ENCODE measurements around the gene ITPA. TPM values are rescaled to one million over a fixed set of nuclear protein-coding genes. Genes with fewer than 3 reads are reported as not detected.
A peak's percentile ranks its signal among the peaks of the same experiment; 100 is the strongest.

Gene ITPA
- total and polyA plus RNA-seq, 2 of the 13 experiments (the other 11 are each of a cell fraction or from before 2014, with no cell fraction given) = 60.1 to 103 TPM

- peak; percentile 52; the same call in 1 of the 3 replicates for TF ChIP-seq MXI1 (IDR thresholded peaks at IDR 0.05; ENCODE audit: borderline replicate concordance, low read depth, low read length)
- no peak for TF ChIP-seq ZNF256 (CRISPR knock-in tag; conservative IDR thresholded peaks at IDR 0.05)
- TF ChIP-seq ZNF569 (CRISPR knock-in tag; IDR thresholded peaks at IDR 0.05; ENCODE audit: borderline replicate concordance) = 0 out of 2 replicates have a peak, but pooled peaks have one; percentile 44
- no peak; the same call in 1 of the 2 replicates for TF ChIP-seq ZNF274 (CRISPR knock-in tag; IDR thresholded peaks at IDR 0.05)
- peak; percentile 94 for TF ChIP-seq ZNF792 (CRISPR knock-in tag; IDR thresholded peaks at IDR 0.05)
- no peak for TF ChIP-seq CENPX (CRISPR knock-in tag; IDR thresholded peaks at IDR 0.05)
- peak; percentile 88 for TF ChIP-seq GATAD2A (CRISPR knock-in tag; IDR thresholded peaks at IDR 0.05)
- no peak for TF ChIP-seq FOXC1 (CRISPR knock-in tag; IDR thresholded peaks at IDR 0.05; ENCODE audit: borderline replicate concordance)
- TF ChIP-seq E2F1 (CRISPR knock-in tag; IDR thresholded peaks at IDR 0.05) = no peak
- TF ChIP-seq GLI4 (CRISPR knock-in tag; IDR thresholded peaks at IDR 0.05; ENCODE audit: borderline replicate concordance) = peak; percentile 49; the same call in 1 of the 2 replicates
- no peak for TF ChIP-seq ATF4 (CRISPR knock-in tag; IDR thresholded peaks at IDR 0.05)
- TF ChIP-seq SMAD3 (CRISPR knock-in tag; IDR thresholded peaks at IDR 0.05) = no peak
- TF ChIP-seq KDM6A (CRISPR knock-in tag; IDR thresholded peaks at IDR 0.05; ENCODE audit: low read depth) = no peak
- TF ChIP-seq MED8 (CRISPR knock-in tag; IDR thresholded peaks at IDR 0.05; ENCODE audit: insufficient replicate concordance) = no peak
- peak; percentile 91 for TF ChIP-seq NRL (CRISPR knock-in tag; IDR thresholded peaks at IDR 0.05; ENCODE audit: borderline replicate concordance)
- no peak for TF ChIP-seq HNF4G (IDR thresholded peaks at IDR 0.05; ENCODE audit: borderline replicate concordance, low read depth, low read length)
- TF ChIP-seq HNF4G (CRISPR knock-in tag; IDR thresholded peaks at IDR 0.05; ENCODE audit: borderline replicate concordance, low read depth) = peak; percentile 42; the same call in 1 of the 2 replicates
- TF ChIP-seq THAP8 (CRISPR knock-in tag; IDR thresholded peaks at IDR 0.05; ENCODE audit: borderline replicate concordance) = 0 out of 2 replicates have a peak, but pooled peaks have one; percentile 25
- peak; percentile 80; the same call in 1 of the 2 replicates for TF ChIP-seq ZNF138 (CRISPR knock-in tag; IDR thresholded peaks at IDR 0.05; ENCODE audit: low read depth)
- TF ChIP-seq ATF3 (CRISPR knock-in tag; IDR thresholded peaks at IDR 0.05) = peak; percentile 66
- no peak for TF ChIP-seq SATB2 (CRISPR knock-in tag; IDR thresholded peaks at IDR 0.05)
- TF ChIP-seq NBN (conservative IDR thresholded peaks at IDR 0.05) = no peak
- TF ChIP-seq ZNF567 (CRISPR knock-in tag; IDR thresholded peaks at IDR 0.05; ENCODE audit: borderline replicate concordance) = 0 out of 2 replicates have a peak, but pooled peaks have one; percentile 66
- TF ChIP-seq POGZ (CRISPR knock-in tag; IDR thresholded peaks at IDR 0.05) = peak; percentile 76; the same call in 1 of the 2 replicates
- no peak for TF ChIP-seq ZNF101 (CRISPR knock-in tag; IDR thresholded peaks at IDR 0.05; ENCODE audit: borderline replicate concordance, low read depth)
These were observed 9.2 kb downstream of the ITPA start (continued) for GRCh38 chr20:3218307-3218988.

Data from HepG2 (cell line).